WI38 (cell line): ENCODE data around the gene TNFAIP3.

Experiments
- H3K4me3 ChIP-seq: 2 replicates; pipeline ENCODE4 v1.5.1; 2011; ENCODE audit warnings: low read depth, mild to moderate bottlenecking, control low read depth, low read length
- CTCF ChIP-seq: IDR thresholded peaks from 2 replicates; pipeline ENCODE4 v1.5.1; 2012; ENCODE audit warnings: low read depth, mild to moderate bottlenecking, control low read depth, low read length

Gene TNFAIP3

GRCh38 chr6:137901454-137901853 lies 34.4 kb downstream of the TNFAIP3 start:
- no peak for TF ChIP-seq CTCF
- no peak overlapping the region for H3K4me3 ChIP-seq

GRCh38 chr6:137902699-137903098 lies 35.6 kb downstream of the TNFAIP3 start:
- no peak for TF ChIP-seq CTCF
- no peak overlapping the region for H3K4me3 ChIP-seq

GRCh38 chr6:137903274-137903932 lies 36.3 kb downstream of the TNFAIP3 start:
- no peak for TF ChIP-seq CTCF
- no peak overlapping the region for H3K4me3 ChIP-seq

GRCh38 chr6:137903933-137904821 lies 37.1 kb downstream of the TNFAIP3 start:
- TF ChIP-seq CTCF = no peak
- H3K4me3 ChIP-seq = no peak overlapping the region

- H3K4me3 ChIP-seq = no peak overlapping the region
- TF ChIP-seq CTCF = no peak
Measured at GRCh38 chr6:137904822-137905617, 38.0 kb downstream of the TNFAIP3 start.

GRCh38 chr6:137906020-137906472 lies 39.0 kb downstream of the TNFAIP3 start:
- TF ChIP-seq CTCF = no peak
- no peak overlapping the region for H3K4me3 ChIP-seq

GRCh38 chr6:137907170-137907569 lies 40.1 kb downstream of the TNFAIP3 start:
- no peak for TF ChIP-seq CTCF
- no peak overlapping the region for H3K4me3 ChIP-seq
